HepG2 (cell line): ENCODE results near the gene RAB34. TPM values are rescaled to one million over a fixed set of nuclear protein-coding genes. Genes with fewer than 3 reads are reported as not detected.

ENCODE experiments used
- DPF2 ChIP-seq: sonication (generic); formaldehyde crosslinking; IDR thresholded peaks from 2 replicates; pipeline ENCODE4 v1.4.0; 2020; ENCODE audit warnings: mild to moderate bottlenecking, low read depth, missing genetic modification reagents, borderline replicate concordance
- KDM4B ChIP-seq: sonication (generic); formaldehyde crosslinking; IDR thresholded peaks from 2 replicates; pipeline ENCODE4 v1.4.0; 2020; ENCODE audit warnings: missing genetic modification reagents
- MTA1 ChIP-seq: sonication (generic); formaldehyde crosslinking; IDR thresholded peaks from 2 replicates; pipeline ENCODE4 v1.4.0; 2020; ENCODE audit warnings: missing genetic modification reagents, mild to moderate bottlenecking, borderline replicate concordance
- PHF21A ChIP-seq: sonication (generic); formaldehyde crosslinking; IDR thresholded peaks from 2 replicates; pipeline ENCODE4 v1.5.0; 2020; ENCODE audit warnings: mild to moderate bottlenecking, missing genetic modification reagents
- PHF8 ChIP-seq: sonication (generic); formaldehyde crosslinking; IDR thresholded peaks from 2 replicates; pipeline ENCODE4 v1.5.0; 2020; ENCODE audit warnings: missing genetic modification reagents
- TCF7L2 ChIP-seq: IDR thresholded peaks from 2 replicates; pipeline ENCODE4 v1.6.1; 2011; ENCODE audit warnings: mild to moderate bottlenecking, low read depth, low read length, moderate library complexity
- ZFP1 ChIP-seq: IDR thresholded peaks from 2 replicates; pipeline ENCODE4 v1.6.1; 2016
- ZNF205 ChIP-seq: IDR thresholded peaks from 2 replicates; pipeline ENCODE4 v1.6.1; 2018; ENCODE audit warnings: missing biosample characterization, missing genetic modification reagents
- ZNF558 ChIP-seq: sonication (generic); formaldehyde crosslinking; IDR thresholded peaks from 2 replicates; pipeline ENCODE4 v1.9.0; 2022; ENCODE audit warnings: mild to moderate bottlenecking, missing genetic modification reagents, borderline replicate concordance
- polyA plus RNA-seq, 8 experiments: library from polyadenylated mRNA; depleted of rRNA in 3 of 8; stranded (reverse) in 7 of 8; unstranded in 1 of 8; fragments of >200 nt; fragmentation: Illumina TruSeq in 4 of 8; extraction: Trizol in 4 of 8; gene quantifications; 2 replicates each; pipeline versions ENCODE4 v1.2.1 to v1.2.3, GENCODE V29; 2011 to 2016; ENCODE audit warnings: low read depth in 4 of 8, missing spikeins in 1 of 8, mixed read lengths in 1 of 8; ENCODE audit not compliant: insufficient read depth in 1 of 8
- total RNA-seq, 5 experiments: library from RNA; depleted of rRNA; stranded (reverse); fragments of >200 nt; fragmentation: Illumina TruSeq; extraction: Trizol; gene quantifications; 2 replicates each; pipeline ENCODE4 v1.2.3, GENCODE V29; 2016; ENCODE audit warnings: low read depth in 1 of 5
- TF ChIP-seq, protein P1 (sequence below): sonication (generic); formaldehyde crosslinking; conservative IDR thresholded peaks from 2 replicates; pipeline ENCODE4 v1.4.0; 2020; ENCODE audit warnings: missing genetic modification reagents
- TF ChIP-seq, protein P2 (sequence below): sonication (generic); formaldehyde crosslinking; conservative IDR thresholded peaks from 2 replicates; pipeline ENCODE4 v1.4.0; 2020; ENCODE audit warnings: missing genetic modification reagents
- TF ChIP-seq, protein P3 (sequence below): sonication (generic); formaldehyde crosslinking; IDR thresholded peaks from 2 replicates; pipeline ENCODE4 v1.4.0; 2020; ENCODE audit warnings: missing genetic modification reagents, borderline replicate concordance
- TF ChIP-seq, protein P4 (sequence below): sonication (generic); formaldehyde crosslinking; IDR thresholded peaks from 2 replicates; pipeline ENCODE4 v1.4.0; 2020; ENCODE audit warnings: missing genetic modification reagents
- TF ChIP-seq, protein P5 (sequence below): sonication (generic); formaldehyde crosslinking; IDR thresholded peaks from 2 replicates; pipeline ENCODE4 v1.4.0; 2020; ENCODE audit warnings: missing genetic modification reagents
- TF ChIP-seq, protein P6 (sequence below): sonication (generic); formaldehyde crosslinking; IDR thresholded peaks from 2 replicates; pipeline ENCODE4 v1.9.0; 2021; ENCODE audit warnings: missing genetic modification reagents, borderline replicate concordance

Gene RAB34
- total and polyA plus RNA-seq, 2 of the 13 experiments (the other 11 are each of a cell fraction or from before 2014, with no cell fraction given) = 0.49 TPM; not detected in 1

DNA sequence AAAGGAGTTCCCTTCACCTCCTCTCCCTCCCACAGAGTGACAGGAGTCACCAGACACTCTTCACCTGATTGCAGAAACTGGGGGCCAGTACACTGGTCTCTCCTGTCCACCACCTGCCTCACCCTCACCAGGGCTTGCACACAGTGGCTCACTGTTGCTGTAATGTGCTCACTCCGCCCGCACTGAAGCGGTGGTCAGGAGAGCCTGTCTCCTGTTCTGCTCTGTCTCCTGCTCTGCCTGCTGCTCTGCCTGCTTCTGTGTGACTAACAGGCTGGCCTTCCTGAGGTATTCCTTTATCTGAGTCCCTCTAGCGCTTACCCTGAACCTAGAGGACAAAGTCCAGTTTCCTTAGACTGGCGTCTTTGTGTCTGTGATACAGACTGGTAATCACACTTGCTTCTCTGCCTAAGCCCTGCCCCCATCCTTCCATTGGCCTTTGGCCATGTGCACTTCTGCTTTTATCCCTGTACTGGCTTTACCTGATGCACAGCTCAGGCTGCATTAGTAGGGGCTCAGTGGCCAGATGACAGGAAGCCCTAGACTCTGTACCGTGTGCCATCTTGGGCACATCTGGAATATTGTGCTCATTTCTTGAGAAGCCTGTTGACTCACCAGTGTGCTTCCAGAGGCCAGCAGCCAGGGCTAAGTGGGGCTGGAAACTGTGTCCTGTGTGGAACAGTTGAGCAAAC is 19.3 kb downstream of the RAB34 start (continued):
- TF ChIP-seq, protein P1, sequence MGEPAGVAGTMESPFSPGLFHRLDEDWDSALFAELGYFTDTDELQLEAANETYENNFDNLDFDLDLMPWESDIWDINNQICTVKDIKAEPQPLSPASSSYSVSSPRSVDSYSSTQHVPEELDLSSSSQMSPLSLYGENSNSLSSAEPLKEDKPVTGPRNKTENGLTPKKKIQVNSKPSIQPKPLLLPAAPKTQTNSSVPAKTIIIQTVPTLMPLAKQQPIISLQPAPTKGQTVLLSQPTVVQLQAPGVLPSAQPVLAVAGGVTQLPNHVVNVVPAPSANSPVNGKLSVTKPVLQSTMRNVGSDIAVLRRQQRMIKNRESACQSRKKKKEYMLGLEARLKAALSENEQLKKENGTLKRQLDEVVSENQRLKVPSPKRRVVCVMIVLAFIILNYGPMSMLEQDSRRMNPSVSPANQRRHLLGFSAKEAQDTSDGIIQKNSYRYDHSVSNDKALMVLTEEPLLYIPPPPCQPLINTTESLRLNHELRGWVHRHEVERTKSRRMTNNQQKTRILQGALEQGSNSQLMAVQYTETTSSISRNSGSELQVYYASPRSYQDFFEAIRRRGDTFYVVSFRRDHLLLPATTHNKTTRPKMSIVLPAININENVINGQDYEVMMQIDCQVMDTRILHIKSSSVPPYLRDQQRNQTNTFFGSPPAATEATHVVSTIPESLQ = 0 out of 2 replicates have a peak, but pooled peaks have one; percentile 51
- TF ChIP-seq KDM4B (CRISPR knock-in tag) (no peak; the same call in 1 of the 2 replicates), PHF8 (peak; percentile 46; the same call in 1 of the 2 replicates), TCF7L2 (no peak), ZNF558 (CRISPR knock-in tag) (no peak), ZNF205 (CRISPR knock-in tag) (peak; percentile 75), ZFP1 (CRISPR knock-in tag) (peak; percentile 96), MTA1 (CRISPR knock-in tag) (peak; percentile 85), PHF21A (CRISPR knock-in tag) (peak; percentile 77), DPF2 (CRISPR knock-in tag) (peak; percentile 72)
- TF ChIP-seq, protein P2, sequence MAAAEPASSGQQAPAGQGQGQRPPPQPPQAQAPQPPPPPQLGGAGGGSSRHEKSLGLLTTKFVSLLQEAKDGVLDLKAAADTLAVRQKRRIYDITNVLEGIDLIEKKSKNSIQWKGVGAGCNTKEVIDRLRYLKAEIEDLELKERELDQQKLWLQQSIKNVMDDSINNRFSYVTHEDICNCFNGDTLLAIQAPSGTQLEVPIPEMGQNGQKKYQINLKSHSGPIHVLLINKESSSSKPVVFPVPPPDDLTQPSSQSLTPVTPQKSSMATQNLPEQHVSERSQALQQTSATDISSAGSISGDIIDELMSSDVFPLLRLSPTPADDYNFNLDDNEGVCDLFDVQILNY (CRISPR knock-in tag) = no peak
- TF ChIP-seq, protein P3, sequence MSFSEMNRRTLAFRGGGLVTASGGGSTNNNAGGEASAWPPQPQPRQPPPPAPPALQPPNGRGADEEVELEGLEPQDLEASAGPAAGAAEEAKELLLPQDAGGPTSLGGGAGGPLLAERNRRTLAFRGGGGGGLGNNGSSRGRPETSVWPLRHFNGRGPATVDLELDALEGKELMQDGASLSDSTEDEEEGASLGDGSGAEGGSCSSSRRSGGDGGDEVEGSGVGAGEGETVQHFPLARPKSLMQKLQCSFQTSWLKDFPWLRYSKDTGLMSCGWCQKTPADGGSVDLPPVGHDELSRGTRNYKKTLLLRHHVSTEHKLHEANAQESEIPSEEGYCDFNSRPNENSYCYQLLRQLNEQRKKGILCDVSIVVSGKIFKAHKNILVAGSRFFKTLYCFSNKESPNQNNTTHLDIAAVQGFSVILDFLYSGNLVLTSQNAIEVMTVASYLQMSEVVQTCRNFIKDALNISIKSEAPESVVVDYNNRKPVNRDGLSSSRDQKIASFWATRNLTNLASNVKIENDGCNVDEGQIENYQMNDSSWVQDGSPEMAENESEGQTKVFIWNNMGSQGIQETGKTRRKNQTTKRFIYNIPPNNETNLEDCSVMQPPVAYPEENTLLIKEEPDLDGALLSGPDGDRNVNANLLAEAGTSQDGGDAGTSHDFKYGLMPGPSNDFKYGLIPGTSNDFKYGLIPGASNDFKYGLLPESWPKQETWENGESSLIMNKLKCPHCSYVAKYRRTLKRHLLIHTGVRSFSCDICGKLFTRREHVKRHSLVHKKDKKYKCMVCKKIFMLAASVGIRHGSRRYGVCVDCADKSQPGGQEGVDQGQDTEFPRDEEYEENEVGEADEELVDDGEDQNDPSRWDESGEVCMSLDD = no peak
- TF ChIP-seq, protein P4, sequence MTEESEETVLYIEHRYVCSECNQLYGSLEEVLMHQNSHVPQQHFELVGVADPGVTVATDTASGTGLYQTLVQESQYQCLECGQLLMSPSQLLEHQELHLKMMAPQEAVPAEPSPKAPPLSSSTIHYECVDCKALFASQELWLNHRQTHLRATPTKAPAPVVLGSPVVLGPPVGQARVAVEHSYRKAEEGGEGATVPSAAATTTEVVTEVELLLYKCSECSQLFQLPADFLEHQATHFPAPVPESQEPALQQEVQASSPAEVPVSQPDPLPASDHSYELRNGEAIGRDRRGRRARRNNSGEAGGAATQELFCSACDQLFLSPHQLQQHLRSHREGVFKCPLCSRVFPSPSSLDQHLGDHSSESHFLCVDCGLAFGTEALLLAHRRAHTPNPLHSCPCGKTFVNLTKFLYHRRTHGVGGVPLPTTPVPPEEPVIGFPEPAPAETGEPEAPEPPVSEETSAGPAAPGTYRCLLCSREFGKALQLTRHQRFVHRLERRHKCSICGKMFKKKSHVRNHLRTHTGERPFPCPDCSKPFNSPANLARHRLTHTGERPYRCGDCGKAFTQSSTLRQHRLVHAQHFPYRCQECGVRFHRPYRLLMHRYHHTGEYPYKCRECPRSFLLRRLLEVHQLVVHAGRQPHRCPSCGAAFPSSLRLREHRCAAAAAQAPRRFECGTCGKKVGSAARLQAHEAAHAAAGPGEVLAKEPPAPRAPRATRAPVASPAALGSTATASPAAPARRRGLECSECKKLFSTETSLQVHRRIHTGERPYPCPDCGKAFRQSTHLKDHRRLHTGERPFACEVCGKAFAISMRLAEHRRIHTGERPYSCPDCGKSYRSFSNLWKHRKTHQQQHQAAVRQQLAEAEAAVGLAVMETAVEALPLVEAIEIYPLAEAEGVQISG = peak; percentile 69
- TF ChIP-seq, protein P5, sequence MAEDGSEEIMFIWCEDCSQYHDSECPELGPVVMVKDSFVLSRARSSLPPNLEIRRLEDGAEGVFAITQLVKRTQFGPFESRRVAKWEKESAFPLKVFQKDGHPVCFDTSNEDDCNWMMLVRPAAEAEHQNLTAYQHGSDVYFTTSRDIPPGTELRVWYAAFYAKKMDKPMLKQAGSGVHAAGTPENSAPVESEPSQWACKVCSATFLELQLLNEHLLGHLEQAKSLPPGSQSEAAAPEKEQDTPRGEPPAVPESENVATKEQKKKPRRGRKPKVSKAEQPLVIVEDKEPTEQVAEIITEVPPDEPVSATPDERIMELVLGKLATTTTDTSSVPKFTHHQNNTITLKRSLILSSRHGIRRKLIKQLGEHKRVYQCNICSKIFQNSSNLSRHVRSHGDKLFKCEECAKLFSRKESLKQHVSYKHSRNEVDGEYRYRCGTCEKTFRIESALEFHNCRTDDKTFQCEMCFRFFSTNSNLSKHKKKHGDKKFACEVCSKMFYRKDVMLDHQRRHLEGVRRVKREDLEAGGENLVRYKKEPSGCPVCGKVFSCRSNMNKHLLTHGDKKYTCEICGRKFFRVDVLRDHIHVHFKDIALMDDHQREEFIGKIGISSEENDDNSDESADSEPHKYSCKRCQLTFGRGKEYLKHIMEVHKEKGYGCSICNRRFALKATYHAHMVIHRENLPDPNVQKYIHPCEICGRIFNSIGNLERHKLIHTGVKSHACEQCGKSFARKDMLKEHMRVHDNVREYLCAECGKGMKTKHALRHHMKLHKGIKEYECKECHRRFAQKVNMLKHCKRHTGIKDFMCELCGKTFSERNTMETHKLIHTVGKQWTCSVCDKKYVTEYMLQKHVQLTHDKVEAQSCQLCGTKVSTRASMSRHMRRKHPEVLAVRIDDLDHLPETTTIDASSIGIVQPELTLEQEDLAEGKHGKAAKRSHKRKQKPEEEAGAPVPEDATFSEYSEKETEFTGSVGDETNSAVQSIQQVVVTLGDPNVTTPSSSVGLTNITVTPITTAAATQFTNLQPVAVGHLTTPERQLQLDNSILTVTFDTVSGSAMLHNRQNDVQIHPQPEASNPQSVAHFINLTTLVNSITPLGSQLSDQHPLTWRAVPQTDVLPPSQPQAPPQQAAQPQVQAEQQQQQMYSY = no peak
- TF ChIP-seq, protein P6, sequence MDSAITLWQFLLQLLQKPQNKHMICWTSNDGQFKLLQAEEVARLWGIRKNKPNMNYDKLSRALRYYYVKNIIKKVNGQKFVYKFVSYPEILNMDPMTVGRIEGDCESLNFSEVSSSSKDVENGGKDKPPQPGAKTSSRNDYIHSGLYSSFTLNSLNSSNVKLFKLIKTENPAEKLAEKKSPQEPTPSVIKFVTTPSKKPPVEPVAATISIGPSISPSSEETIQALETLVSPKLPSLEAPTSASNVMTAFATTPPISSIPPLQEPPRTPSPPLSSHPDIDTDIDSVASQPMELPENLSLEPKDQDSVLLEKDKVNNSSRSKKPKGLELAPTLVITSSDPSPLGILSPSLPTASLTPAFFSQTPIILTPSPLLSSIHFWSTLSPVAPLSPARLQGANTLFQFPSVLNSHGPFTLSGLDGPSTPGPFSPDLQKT (CRISPR knock-in tag) = no peak
